NCI-H524 treated with DMSO at 0.1 percent for 48 hours (cell line): ENCODE data around the gene DENND5A.
"Not testable (repeated sequence)": the region's sequence is repeated elsewhere in the genome, so short reads cannot be mapped to it uniquely, and the experiment has no call there.

Source experiments
- DNase-seq: peaks from one replicate; lab custom pipeline; 2025; lab: John Stamatoyannopoulos, UW

The DENND5A gene

DNA sequence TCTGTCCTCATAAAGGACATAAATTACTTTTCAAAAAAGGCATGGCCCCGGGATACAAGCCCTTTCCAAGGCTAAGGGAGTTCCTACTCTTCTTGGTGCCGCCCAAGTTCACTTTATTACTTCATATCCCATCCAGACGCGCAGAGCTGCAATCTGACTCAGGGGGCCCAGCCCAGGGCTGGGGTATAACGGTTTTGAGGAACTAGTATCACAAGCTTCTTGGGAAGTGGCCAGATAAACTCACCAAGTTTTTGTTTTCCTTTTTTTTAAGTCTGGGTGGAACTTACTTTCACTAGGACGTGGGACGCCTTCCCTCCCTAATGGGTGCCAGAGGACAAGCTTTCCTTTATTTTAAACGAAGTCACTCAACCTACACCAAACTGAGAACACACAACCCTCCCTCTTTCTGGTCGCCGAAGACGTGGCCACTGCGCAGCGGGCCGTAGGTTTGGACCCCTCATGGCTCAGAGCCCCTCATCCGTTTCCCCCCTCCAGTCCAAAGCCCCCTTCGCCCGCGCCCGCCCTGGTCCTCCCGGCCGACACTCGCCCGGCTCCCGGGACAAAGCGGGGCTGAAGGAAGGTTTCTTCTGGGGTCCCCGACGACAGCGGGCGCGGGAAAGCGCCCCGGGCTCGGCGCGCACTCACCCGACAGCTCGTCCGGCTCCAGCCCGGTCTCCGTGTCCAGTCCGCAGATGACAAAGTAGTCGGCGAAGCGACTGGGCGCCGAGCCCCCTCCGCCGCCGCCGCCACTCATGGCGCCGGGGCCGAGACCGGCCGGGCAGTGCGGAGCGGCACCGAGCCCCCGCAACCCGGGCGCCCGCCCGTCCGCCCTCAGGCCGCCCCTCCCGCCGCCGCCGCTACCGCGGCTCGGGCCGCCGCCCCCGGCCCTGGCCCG, 587 bp downstream of the DENND5A start:
- DNase-seq, result no peak

DNA sequence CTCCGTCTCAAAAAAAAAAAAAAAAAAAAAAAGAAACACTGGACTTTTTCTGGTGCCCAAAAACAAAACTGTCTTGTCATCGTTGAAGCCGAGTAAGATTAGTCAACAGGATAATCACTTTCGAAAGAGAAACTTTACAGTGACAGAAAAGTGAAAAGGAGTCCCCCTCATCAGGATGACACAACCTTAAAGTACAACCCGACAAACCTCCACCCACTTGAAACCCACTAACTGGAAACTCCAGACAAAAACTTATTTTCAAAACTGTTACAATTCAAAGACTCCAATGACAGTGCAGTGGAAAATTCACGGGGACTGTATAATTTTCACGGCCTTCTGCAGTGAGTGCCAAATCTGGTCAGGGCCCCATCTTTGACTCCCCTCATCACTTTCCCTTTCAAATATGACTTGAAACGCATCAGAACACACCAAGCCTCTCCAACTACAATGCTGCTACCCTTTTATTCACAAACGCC, 1.3 kb downstream of the DENND5A start:
- DNase-seq, result no peak

DNA sequence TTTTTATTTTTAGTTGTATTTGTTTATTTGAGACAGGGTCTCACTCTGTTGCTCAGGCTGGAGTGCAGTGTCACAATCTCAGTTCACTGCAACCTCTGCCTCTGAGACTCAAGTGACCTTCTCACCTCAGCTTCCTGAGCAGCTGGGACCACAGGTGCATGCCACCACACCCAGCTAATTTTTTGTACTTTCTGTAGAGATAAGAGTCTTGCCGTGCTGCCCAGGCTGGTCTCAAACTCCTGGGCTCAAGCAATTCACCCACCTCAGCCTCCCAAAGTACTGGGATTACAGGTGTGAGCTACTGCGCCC, 4.4 kb downstream of the DENND5A start:
- DNase-seq, result not testable (repeated sequence)

DNA sequence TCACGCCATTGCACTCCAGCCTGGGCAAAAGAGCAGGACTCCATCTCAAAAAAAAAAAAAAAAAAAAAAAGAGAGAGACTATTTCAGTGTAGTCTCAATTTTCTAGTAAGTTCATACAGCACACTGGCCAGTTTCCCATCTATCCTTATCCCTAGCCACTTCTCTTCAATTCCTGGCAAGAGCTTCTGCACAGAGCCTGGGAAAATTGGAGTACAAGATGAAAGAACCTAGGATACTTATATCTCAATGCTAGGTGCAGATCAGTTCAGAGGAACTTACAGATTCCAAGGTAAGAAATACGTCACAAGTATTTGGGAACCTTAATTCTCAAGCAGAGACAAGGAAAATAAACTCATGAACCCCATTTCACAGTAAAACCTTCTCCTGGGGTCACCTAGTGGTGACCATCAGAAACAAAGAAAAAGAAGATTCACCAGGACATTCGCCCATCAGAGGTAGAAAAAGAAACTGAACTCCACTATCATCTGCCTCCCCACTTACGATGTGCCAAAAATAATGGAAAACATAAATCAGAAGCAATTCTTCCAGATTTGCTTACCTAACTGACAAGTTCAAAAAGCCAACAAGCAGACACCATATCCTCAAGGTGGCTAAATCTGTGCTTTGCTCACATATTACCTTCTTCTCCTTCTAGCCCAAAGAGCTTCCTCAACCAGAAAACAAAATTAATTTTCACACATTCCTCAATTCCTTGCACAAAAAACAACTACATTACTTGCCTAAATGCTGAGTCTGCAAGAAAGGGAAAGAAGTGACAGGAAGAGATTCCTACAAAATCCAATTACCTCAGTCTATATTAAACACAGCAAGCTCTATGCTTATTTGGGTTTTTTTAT, 4.9 kb downstream of the DENND5A start:
- DNase-seq, result no peak

DNA sequence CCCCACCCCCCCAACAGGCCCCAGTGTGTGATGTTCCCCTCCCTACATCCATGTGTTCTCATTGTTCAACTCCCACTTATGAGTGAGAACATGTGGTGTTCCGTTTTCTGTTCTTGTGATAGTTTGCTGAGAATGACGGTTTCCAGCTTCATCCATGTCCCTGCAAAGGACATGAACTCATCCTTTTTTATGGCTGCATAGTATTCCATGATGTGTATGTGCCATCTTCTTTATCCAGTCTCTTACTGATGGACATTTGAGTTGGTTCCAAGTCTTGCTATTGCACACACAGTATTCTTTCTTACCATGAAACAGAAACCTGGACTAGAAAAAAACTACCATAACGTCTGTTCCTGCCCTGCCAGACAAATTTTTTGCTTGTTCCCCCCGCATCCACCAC, 6.9 kb downstream of the DENND5A start:
- not testable (repeated sequence) for DNase-seq

DNA sequence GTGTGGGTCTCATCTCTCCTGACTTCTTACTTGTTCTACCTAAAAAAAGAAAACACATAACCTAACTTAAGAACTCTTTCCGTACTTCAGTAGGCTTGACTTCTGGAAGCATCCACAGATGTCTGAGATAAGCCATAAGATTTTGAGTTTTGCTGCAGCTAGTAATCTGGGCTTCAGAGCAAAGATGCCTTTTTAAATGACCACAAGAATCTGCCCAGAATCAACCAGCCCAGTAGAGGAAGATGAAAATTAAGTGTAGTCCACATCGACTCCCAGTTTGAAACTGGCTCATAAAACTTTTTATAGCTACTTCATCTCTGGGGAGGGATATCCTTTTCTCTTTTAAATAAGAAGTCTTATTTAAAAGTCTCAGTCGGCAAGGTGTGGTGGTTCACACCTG, 10.7 kb downstream of the DENND5A start:
- no peak for DNase-seq

DNA sequence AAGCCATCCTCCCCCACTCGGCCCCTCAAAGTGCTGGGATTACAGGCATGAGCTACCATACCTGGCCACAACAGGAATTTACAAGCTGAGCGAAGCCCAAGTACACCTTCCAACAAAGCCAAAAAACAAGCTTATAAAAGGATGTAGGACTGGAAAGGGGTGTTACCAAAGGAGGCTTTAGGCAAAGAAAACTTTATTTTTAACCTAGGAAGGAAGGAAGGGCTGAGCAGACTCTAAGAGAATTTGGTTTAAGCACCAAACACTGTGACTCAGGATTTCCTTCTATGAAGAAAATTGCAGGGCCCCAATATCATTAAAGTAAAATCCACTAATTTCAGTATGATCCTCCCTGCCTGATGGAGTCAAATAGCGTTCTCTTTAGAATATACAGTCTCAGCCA, 12.1 kb downstream of the DENND5A start:
- DNase-seq, result no peak

DNA sequence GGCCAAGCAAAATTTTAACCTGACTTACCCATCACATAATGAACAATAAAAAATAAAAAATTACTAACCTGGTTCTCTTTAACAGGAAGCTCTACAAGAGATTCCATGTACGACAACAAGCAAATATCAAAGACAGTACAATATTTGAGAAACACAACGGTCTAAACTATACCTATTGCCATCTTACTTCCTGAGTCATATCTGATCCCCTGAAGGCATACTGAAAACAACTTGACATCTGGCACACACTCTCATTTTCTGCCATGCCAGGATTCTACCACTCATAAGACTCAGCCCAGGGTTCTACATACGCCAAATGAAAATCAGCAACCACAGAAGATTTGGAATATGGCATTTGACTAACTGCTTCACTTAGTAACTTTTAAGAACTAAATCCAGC, 13.8 kb downstream of the DENND5A start:
- DNase-seq, result peak; percentile 2

DNA sequence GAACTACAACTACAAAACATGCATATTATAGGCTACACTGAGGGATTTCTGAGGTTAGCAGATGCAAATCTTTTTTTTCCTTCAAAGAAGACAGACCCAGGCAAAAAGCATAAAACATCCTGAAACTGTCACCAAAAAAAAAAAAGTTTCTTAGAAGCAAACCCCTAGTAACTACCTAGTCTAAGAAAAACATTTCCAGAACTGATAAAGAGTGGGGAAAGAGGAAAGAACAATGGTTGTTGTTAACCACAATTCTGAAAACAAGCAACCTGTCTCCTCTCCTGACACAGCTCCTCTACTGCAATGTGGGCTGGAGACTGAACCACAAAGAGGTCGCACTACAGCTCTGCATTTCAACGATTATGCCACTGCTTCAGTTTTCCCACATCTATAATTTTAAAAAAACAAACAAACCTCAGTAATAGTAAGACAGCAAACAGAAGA, 15.0 kb downstream of the DENND5A start:
- DNase-seq, result no peak

DNA sequence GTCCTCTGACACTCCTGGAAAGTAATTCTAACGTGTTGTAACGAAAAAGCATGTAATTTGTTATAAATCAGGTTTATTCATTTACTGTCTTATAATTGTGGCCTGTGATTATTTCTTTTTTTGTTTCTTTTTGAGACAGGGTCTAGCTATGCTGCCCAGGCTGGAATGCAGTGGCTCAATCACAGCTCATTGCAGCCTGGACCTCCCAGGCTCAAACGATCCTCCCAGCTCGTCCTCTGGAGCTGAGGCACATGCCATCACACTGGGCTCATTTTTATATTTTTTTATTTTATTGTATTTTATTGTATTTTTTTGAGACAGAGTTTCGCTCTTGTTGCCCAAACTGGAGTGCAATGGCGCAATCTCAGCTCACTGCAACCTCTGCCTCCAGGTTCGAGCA, 15.9 kb downstream of the DENND5A start:
- no peak for DNase-seq

DNA sequence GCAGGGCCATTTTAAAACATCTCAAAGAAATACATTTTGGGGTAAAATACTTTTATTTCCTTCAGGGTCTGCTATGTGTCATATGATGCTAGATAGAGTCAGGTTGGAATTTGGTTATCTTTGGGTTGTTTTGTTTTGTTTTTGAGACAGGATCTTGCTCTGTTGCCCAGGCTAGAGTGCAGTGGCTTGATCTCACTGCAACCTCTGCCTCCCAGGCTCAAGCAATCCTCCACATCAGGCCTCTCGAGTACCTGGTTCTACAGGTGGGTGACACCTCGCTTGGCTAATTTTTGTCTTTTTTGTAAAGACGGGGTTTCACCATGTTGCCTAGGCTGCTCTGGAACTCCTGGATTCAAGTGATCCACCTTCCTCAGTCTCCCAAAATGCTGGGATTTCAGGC, 17.3 kb downstream of the DENND5A start:
- DNase-seq, result no peak

DNA sequence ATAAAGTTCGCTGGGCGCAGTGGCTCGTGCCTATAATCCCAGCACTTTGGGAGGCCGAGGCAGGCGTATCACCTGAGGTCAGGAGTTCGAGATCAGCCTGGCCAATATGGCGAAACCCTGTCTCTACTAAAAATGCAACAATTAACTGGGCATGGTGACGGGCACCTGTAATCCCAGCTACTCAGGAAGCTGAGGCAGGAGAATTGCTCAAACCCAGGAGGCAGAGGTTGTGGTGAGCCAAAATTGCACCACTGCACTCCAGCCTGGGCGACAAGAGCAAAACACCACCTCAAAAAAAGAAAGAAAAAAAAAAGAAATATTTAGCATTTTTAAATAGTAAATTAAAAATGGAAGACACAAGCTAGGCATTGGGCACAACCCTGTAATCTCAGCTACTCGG, 28.9 kb downstream of the DENND5A start:
- DNase-seq, result not testable (repeated sequence)

DNA sequence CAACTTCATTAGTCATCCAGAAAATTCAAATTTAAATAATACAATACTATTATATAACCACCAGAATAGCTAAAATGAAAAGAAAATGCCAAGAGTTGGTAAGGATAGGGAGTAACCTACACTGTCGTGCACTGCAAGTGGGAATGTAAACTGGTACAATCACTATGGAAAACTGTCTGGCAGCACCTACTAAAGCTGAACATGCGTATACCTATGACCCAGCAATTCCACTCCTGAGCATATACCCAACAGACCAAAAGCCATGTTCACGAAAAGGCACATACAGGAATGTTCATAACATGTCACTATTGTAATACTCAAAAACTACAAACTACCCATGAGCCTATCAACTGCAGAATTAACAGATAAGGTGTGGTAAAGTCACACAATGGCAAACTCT, 32.7 kb downstream of the DENND5A start:
- DNase-seq, result no peak

DNA sequence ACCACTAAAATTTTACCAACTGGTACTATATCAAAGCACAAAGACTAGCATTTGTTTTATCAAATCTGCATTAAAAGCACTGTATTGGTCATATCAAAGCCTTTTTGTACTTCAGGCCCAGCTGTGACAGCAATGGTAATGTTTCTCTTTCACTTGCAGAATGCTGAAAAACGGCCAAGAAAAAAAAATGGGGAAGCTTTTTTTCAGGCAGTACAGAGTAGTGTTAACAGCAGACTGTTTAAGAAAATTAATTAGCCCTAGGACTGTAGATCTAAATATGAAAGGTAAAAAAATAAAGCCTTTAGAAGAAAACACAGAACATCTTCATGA, 33.3 kb downstream of the DENND5A start:
- no peak for DNase-seq

DNA sequence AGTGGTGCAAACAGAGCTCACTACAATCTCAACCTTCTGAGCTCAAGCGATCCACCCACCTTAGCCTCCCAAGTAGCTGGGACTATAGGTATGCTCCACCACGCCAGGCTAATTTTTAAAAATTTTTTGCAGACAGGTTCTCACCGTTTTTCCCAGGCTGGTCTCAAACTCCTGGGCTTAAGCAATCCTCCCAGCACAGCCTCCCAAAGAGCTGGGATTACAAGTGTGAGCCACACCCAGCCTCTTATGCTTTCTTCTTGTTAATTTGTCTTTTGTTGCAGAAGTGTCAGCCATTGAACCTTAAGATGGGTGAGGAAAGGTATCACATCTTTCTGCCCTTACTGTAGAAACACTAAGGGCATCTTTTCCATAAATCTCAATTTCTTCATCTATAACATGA, 34.9 kb downstream of the DENND5A start:
- no peak for DNase-seq

DNA sequence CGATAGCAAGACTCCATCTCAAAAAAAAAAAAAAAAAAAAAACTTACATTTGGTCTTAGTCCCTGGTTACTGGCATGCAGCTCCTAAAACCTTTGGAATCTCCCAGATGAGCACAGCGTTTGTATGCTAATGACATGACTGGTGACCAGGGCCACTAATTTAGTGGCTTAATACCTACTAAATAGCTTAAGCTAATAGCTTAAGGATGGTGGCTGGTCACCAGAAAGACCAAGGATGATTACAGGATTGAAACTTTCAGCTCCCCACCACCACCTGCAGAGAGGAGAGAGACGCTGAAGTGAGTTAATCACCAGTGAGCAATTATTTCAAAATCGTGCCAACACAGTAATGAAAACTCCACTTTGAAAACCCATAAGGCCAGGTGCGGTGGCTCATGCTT, 37.1 kb downstream of the DENND5A start:
- no peak for DNase-seq

DNA sequence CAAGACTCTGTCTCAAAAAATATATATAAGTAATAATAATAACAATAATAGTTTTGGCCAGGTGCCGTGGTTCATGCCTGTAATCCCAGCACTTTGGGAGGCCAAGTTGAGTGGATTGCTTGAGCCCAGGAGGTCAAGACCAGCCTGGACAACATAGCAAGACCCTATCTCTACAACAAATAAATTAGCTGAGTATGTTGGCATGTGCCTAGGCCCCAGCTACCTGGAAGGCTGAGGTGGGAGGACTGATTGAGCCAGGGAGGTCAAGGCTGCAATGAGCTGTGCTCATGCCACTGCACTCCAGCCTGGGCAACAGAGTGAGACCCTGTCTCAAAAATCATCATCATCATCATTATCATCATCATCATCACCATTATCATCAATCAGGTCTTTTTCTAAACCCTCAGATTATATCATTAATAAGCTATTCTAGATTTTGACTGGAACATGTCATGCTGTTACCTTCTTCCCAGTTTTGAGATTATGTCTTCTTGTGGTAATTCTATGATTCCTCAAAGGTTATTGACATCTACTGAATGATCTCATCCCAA, 39.3 kb downstream of the DENND5A start:
- DNase-seq, result no peak

DNA sequence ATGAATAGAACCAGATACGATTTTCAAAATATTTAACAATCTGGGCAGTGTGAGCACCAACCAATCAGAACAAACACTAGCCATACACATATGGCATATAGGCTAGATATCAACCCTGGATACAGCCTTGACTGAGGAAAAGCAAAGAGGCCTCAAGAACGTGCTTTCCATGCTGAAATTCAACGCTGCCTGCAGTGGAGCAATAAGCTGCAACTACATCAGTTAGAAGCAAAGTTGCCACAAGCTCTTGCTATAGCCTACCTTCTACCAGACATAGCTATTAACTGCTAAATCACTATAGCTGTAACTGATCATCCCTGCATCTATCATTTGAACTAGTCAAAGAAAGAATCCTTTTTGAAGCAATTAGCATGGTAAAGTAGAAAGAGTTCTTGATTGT, 42.5 kb downstream of the DENND5A start:
- no peak for DNase-seq

DNA sequence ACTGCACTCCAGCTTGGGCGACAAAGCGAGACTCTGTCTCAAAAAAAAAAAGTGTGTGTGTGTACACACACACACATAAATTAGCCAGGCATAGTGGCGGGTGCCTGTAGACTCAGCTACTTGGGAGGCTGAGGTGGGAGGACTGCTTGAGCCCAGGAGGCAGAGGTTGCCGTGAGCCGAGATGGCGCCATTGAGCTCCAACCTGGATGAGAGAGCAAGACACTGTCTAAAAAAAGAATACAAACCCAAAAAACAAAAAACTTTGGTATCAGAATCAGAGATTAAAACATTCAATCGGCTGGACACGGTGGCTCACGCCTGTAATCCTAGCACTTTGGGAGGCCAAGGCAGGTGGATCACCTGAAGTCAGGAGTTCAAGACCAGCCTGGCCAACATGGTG, 44.3 kb downstream of the DENND5A start:
- not testable (repeated sequence) for DNase-seq

DNA sequence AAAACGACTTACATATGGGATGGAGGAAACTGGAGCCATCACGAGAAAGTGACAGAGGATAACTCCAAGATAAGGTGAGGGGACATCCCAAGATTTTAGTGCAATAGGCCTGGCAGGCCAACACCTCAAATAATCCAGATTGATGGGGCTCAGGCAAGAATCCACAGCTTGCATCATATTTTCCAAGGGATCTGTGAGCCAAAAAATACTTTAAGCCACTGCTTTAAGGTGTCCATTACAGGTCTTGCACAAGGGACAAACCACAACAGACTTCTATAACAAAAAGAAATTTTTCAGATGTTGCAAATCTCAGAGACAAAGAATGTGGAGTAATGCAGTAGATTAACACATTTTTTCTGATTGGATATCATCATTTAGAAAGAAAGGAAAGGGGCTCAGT, 45.6 kb downstream of the DENND5A start:
- no peak for DNase-seq

DNA sequence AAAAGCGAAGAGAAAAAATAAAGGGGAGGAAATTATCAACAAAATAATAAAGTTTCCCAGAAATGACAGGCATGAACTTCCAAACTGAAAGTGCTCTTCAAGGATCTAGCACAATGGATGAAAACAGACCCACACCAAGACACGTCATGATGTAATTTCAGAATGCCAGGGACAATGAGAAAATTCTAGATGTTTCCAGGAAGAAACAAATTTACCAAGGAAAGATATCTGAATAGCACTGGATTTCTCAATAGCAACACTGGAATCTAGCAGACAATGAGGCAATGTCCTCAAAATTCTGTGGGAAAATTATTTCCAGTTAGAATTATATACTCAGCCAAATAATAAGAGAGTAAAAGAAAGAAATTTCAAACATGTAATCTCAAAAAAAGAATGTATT, 46.0 kb downstream of the DENND5A start:
- DNase-seq, result no peak

DNA sequence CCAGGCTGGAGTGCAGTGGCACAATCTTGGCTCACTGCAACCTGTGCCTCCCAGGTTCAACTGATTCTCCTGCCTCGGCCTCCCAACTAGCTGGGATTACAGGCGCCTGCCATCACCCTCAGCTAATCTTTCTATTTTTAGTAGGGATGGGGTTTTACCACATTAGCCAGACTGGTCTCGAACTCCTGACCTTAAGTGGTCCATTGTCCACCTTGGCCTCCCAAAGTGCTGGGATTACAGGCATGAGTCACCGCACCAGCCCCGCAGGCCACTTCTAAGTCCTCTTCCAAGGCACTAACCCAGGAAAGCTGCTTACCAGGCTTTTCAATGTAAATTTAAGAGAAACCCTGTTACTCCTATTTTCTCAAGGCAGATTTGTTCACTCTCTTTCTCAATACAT, 50.4 kb downstream of the DENND5A start:
- no peak for DNase-seq

DNA sequence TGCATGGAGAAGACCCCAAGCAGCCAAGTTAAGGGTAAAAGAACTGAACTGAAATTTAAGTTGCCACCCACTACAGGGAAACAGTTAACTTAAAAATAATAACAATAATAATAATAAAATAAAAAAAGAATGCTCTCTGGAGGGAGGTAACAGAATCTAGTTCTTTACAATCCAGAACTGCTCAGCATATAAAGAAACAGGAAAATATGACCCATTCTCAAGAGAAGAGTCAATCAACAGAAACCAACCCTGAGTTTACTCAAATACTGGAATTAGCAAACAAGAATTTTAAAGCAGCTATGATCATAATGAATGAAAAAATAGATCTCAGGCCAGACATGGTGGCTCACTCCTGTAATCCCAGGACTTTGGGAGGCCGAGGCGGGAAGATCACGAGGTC, 53.8 kb downstream of the DENND5A start:
- DNase-seq, result no peak
